DOHH2 (cell line): ENCODE data around the gene ATP13A1.

Experiments used
- EZH2phosphoT487 ChIP-seq: fragments of 200-600 bp; sonication (generic); IDR thresholded peaks from 2 replicates; pipeline ENCODE4 v1.6.1; 2017; ENCODE audit warnings: borderline replicate concordance, mild to moderate bottlenecking, antibody characterized with exemption, low read length, moderate library complexity, mixed read lengths
- TF ChIP-seq, protein P1 (sequence below): fragments of 200-600 bp; sonication (generic); IDR thresholded peaks from one replicate; pipeline ENCODE4 v1.5.1; 2014; ENCODE audit warnings: antibody characterized with exemption, mild to moderate bottlenecking, low read depth, low read length; ENCODE audit not compliant: poor library complexity, severe bottlenecking

DNA sequence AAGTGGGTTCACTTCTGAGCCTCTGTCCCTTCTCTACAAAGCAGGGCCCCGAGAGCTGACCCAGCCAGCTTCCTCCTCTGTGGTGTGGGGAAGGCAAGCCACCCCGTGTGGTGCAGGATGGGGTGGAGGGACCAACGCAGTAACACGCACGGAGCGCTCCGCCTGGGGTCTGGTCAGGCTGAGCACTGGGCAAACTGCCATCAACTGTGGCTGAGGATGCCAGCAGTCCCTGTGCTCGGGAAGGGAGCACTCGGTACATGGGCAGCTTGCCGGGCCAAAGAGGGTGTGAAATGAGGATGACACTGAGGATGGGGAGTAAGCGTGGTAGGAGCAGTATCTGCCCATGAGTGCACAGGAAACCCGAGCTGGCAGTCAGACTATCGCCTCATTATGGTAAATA is 12.4 kb downstream of the ATP13A1 start:
- TF ChIP-seq, protein P1, sequence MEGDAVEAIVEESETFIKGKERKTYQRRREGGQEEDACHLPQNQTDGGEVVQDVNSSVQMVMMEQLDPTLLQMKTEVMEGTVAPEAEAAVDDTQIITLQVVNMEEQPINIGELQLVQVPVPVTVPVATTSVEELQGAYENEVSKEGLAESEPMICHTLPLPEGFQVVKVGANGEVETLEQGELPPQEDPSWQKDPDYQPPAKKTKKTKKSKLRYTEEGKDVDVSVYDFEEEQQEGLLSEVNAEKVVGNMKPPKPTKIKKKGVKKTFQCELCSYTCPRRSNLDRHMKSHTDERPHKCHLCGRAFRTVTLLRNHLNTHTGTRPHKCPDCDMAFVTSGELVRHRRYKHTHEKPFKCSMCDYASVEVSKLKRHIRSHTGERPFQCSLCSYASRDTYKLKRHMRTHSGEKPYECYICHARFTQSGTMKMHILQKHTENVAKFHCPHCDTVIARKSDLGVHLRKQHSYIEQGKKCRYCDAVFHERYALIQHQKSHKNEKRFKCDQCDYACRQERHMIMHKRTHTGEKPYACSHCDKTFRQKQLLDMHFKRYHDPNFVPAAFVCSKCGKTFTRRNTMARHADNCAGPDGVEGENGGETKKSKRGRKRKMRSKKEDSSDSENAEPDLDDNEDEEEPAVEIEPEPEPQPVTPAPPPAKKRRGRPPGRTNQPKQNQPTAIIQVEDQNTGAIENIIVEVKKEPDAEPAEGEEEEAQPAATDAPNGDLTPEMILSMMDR = no peak
- no peak for TF ChIP-seq EZH2phosphoT487
